Prostate gland (tissue), 2 donors: ENCODE data around the gene ADARB1.

Source experiments
- POLR2AphosphoS5 ChIP-seq: sonication (generic); formaldehyde crosslinking; IDR thresholded peaks from one replicate; pipeline ENCODE4 v1.6.1; 2017; ENCODE audit warnings: antibody characterized with exemption
- TF ChIP-seq, protein P1 (sequence below), 4 experiments: fragments of 200-600 bp in 2 of 4; fragments of 450-650 bp in 2 of 4; sonication (generic) in 2 of 4; IDR thresholded peaks; 1 replicate in 3 of 4; 2 replicates in 1 of 4; pipeline ENCODE4 v1.5.1; 2016 to 2019; ENCODE audit warnings: antibody characterized with exemption in 4 of 4, mild to moderate bottlenecking in 2 of 4, moderate library complexity in 2 of 4

GRCh38 chr21:45226540-45227326 is 152.4 kb downstream of the ADARB1 start:
- TF ChIP-seq, protein P1, sequence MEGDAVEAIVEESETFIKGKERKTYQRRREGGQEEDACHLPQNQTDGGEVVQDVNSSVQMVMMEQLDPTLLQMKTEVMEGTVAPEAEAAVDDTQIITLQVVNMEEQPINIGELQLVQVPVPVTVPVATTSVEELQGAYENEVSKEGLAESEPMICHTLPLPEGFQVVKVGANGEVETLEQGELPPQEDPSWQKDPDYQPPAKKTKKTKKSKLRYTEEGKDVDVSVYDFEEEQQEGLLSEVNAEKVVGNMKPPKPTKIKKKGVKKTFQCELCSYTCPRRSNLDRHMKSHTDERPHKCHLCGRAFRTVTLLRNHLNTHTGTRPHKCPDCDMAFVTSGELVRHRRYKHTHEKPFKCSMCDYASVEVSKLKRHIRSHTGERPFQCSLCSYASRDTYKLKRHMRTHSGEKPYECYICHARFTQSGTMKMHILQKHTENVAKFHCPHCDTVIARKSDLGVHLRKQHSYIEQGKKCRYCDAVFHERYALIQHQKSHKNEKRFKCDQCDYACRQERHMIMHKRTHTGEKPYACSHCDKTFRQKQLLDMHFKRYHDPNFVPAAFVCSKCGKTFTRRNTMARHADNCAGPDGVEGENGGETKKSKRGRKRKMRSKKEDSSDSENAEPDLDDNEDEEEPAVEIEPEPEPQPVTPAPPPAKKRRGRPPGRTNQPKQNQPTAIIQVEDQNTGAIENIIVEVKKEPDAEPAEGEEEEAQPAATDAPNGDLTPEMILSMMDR (IDR thresholded peaks at IDR 0.05) = no peak
- TF ChIP-seq POLR2AphosphoS5 = no peak
